ENCODE measurements around the gene PCDHGA7. TPM values are rescaled to one million over a fixed set of nuclear protein-coding genes. Genes with fewer than 3 reads are reported as not detected.

PCDHGA7 gene
- total RNA-seq, 2 donors from 2014 or later: 0.59 to 1.0 TPM

GRCh38 chr5:141419074-141419880 lies 36.7 kb downstream of the PCDHGA7 start:
- H3K4me1 ChIP-seq: no peaks in the 10 kb centered on the region
- no peak overlapping the region for H3K4me3 ChIP-seq
- intact Hi-C loops (cut with DNase I): loop anchor here (10.0 kb wide), 2 partner anchors 106 to 146 kb away; no protein-coding TSS in a partner anchor
- DNase-seq: no peak
- no peak overlapping the region for H3K9ac ChIP-seq (ENCODE audit: low read depth in 2 of 2, low read length in 2 of 2)
- H3K36me3 ChIP-seq: no peaks in the 10 kb centered on the region
- peaks cover 11% of the 10 kb centered on the region for H3K9me3 ChIP-seq
- no peak for TF ChIP-seq CTCF (IDR thresholded peaks at IDR 0.05)
- H3K27me3 ChIP-seq: peaks cover 5% of the 10 kb centered on the region
- no peak overlapping the region for H3K27ac ChIP-seq

- no peak within 1 kb of the TSS for H3K27ac ChIP-seq
- peaks cover 5% of the 10 kb centered on the region for H3K27me3 ChIP-seq
- peak within 1 kb of the TSS; percentile 18 for H3K4me3 ChIP-seq
- peaks cover 11% of the 10 kb centered on the region for H3K9me3 ChIP-seq
- peak; percentile 38 for DNase-seq
- H3K36me3 ChIP-seq: no peaks in the 10 kb centered on the region
- no peaks in the 10 kb centered on the region for H3K4me1 ChIP-seq
- H3K9ac ChIP-seq (ENCODE audit: low read depth in 2 of 2, low read length in 2 of 2): no peak within 1 kb of the TSS
- TF ChIP-seq CTCF (IDR thresholded peaks at IDR 0.05): no peak
- intact Hi-C loops (cut with DNase I): no loop called here
Observed at GRCh38 chr5:141420855-141421488, 38.4 kb downstream of the PCDHGA7 start, which contains the start of gene PCDHGA11. TSS of gene PCDHGA11 (plus strand) at chr5:141421051. CDS start at chr5:141421228, 177 bp downstream.

- no peak for TF ChIP-seq CTCF (IDR thresholded peaks at IDR 0.05)
- peaks cover 5% of the 10 kb centered on the region for H3K27me3 ChIP-seq
- no peak overlapping the region for H3K4me3 ChIP-seq
- H3K36me3 ChIP-seq: no peaks in the 10 kb centered on the region
- no peak overlapping the region for H3K27ac ChIP-seq
- H3K4me1 ChIP-seq: no peaks in the 10 kb centered on the region
- intact Hi-C loops (cut with DNase I): no loop called here
- no peak for DNase-seq
- H3K9ac ChIP-seq (ENCODE audit: low read depth in 2 of 2, low read length in 2 of 2): no peak overlapping the region
- peaks cover 11% of the 10 kb centered on the region for H3K9me3 ChIP-seq
Observed at GRCh38 chr5:141421489-141421855, 38.9 kb downstream of the PCDHGA7 start.

- Histone ChIP-seq H3K4me3 (no peak overlapping the region), H3K27ac (no peak overlapping the region), H3K9me3 (peaks cover 16% of the 10 kb centered on the region), H3K4me1 (no peaks in the 10 kb centered on the region), H3K9ac (ENCODE audit: low read depth in 2 of 2, low read length in 2 of 2) (no peak overlapping the region), H3K36me3 (no peaks in the 10 kb centered on the region), H3K27me3 (peaks cover 5% of the 10 kb centered on the region)
- intact Hi-C loops (cut with DNase I): no loop called here
- DNase-seq: no peak
- no peak for TF ChIP-seq CTCF (IDR thresholded peaks at IDR 0.05)
Observed at GRCh38 chr5:141422742-141423291, 40.3 kb downstream of the PCDHGA7 start.

- Histone ChIP-seq H3K36me3 (no peaks in the 10 kb centered on the region), H3K9me3 (peaks cover 12% of the 10 kb centered on the region), H3K9ac (ENCODE audit: low read depth in 2 of 2, low read length in 2 of 2) (no peak overlapping the region), H3K27ac (no peak overlapping the region), H3K4me3 (no peak overlapping the region), H3K4me1 (no peaks in the 10 kb centered on the region), H3K27me3 (no peaks in the 10 kb centered on the region)
- intact Hi-C loops (cut with DNase I): no loop called here
- no peak for TF ChIP-seq CTCF (IDR thresholded peaks at IDR 0.05)
- DNase-seq: no peak
Observed at GRCh38 chr5:141427783-141428426, 45.4 kb downstream of the PCDHGA7 start.

Measured in colonic mucosa (tissue), 4 donors.